RPMI7951 (cell line): Measurements from ENCODE around the gene TFB1M. TPM values are rescaled to one million over a fixed set of nuclear protein-coding genes. Genes with fewer than 3 reads are reported as not detected.
"Not testable (repeated sequence)": the region's sequence is repeated elsewhere in the genome, so short reads cannot be mapped to it uniquely, and the experiment has no call there.

Source experiments
- DNase-seq: peaks from one replicate; pipeline ENCODE4 v3.0.0-alpha.2; 2012; ENCODE audit warnings: low read depth
- total RNA-seq: library from RNA; depleted of rRNA; stranded (reverse); fragments of >200 nt; shearing (Covaris generic); gene quantifications from 2 replicates; pipeline ENCODE4 v1.2.3, GENCODE V29; 2014

The TFB1M gene
- total RNA-seq, 1 experiment from 2014 or later: 22.3 TPM

DNA sequence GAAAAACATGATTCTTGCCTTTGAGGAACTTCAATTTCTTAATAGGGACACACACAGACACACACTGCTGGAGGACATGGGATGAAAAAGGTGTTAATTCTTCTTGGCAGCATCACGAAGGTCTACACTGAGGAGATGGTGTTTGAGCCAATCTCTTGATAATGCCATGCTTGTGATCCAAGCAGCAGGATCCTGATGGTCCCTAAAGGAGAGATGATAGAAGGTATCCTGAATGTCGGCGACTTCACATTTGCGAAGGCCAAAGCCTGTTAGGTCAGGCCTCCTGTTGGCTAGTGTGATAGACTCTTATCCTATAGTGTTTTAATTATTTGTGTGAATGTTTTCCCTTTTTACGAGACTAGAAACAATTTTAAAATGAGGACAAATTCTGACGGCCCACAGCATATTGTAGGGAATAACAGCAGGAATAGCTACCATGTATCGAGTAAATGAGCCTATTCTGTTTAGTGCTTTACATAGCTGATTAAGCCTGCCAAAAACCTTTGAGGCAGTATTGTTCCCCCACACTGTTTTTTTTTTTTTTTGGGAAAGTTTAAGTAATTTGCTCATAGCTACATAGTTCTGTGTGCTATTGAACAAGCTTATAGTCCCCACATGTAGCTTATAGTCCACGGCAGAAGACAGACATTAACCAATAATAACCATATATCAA is 15.3 kb upstream of the TFB1M start:
- no peak for DNase-seq

GRCh38 chr6:155328539-155329459 is 14.5 kb upstream of the TFB1M start:
- DNase-seq: no peak

DNA sequence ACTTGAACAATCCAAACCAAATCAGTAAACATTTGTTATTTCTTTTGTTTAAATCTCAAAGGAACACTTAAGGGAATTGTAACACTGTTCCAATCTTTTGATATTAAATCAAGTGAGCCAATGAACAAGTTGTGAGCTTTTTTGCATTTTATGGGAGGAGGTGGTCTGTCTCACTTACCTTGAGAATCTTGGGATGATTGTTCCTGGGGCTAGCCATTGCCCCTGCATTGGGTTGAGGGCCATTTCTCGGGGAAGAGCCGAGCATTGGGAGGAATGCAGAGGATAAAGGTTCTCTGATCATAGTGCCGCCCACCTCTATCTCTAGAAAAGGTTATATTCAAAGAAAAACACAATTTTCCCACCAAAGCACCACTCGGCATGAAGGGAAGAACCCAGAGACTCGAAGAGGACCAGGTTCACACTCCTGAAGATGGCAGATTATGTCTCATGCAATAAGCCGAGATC is 13.8 kb upstream of the TFB1M start:
- no peak for DNase-seq

GRCh38 chr6:155327326-155328073 is 13.2 kb upstream of the TFB1M start:
- DNase-seq: peak; percentile 54

DNA sequence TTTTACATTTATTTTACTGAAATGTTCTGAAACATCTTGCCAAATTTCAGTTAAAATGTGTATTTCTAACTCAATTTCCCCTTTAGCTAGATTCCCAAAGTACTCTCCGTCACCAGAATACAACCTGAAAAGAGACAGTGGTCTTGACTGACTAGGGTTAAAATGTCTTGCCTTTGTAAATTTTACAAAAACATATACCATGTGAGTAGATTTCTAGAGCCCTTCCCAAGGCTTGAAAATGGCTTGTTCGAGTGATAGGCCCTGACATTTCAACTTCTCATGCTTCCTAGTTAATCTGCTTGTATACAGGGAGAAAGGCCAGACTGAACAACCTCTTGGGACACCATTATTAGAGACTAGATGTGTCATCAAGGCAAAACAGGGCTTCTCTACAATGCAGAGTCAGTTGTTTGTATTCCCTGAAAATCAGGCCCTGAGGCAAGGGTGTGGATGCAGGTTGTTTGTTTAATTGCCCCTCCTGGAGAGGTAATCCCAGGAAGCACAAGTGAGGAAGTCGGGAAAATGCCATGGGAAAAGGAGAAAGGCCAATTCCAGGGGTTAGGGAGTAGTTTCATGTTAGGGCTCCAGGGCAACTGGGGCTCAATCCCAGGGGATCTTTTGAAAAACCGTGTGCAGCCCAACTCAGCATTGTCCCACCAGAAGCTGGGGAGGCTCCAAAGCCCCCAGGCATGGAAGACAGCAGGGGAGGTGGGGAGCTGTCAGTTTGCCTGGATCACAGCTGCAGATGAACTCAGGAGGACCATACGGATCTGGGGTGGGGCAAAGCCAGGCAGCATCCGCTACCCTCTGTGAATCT is 11.6 kb upstream of the TFB1M start:
- peak; percentile 3 for DNase-seq

GRCh38 chr6:155324993-155325392 is 10.7 kb upstream of the TFB1M start:
- DNase-seq: no peak

DNA sequence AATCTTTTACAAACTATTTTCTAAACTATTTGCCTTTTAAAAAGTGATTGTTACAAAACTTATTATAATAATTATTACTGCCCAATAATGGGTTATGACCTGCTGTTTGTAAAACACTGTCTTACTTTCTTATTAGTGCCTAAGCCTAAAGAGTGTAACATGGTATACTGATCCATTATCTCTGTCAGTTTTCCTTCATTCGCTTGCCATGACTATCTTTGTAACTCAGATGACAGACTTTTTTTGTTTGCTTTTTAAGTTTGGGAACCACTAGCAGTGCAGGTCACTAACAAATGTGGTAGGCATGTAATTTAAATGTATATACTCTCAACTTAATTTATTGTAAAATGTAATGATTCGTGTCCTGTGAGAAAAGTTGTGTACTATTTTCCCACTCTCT is 9.9 kb upstream of the TFB1M start:
- no peak for DNase-seq

DNA sequence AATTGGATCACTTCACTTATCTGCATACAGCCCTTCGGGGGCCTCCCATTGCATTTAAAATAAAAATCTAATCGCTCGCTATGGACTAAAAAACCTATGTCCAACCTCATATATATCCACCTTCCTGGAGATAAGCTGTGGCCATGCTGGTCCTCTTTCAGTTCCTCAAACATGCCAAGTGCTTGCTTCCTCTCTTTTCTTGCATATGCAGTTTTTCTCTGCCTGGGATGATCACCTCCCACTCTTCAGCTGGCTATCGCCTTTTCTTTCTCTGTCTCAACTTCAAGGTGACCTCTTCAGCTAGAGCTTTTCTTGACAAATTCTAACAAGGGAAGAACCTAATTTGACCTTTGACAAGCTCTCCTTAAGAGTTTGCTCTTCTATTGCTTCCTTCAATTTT is 5.6 kb upstream of the TFB1M start:
- DNase-seq: no peak

DNA sequence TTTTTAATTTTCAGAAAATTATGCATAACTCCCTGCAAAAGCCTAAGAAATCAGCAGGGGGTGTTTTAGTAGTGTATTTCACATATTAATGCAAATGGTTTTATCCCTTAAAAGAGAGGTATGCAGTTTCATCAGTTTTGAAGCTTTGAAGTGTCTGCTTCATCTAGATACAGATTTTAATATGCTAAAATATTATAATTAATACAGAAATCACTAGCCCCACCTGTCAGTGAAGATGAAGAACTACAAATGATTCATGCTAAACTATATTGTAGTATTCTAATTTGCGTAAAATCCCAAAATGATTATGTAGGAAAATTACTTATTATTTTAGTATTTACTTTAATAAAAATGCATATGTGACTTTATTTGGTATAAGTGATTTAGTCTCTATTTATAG is 2.9 kb upstream of the TFB1M start:
- no peak for DNase-seq

- no peak for DNase-seq
These were observed 2.1 kb upstream of the TFB1M start for GRCh38 chr6:155316419-155316818.

DNA sequence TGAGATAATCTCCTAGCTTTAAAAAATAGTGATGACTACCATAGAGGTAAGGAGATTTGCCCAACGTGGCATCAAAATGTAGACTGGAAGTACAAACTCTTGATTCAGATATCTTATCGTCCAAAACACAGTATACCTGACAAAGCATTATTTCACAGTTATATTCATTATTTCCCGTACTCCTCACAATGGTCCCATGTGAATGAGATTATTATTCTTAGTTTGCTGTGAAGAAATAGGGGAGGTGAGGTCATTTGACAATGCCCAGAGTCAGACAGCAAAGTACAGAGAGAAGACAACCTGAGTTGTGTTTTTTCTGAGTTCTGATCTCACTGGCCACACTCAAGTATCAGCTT is 1.2 kb upstream of the TFB1M start:
- DNase-seq: no peak

- peak; percentile 93 for DNase-seq
These were observed 660 bp upstream of the TFB1M start for GRCh38 chr6:155314773-155315515.

DNA sequence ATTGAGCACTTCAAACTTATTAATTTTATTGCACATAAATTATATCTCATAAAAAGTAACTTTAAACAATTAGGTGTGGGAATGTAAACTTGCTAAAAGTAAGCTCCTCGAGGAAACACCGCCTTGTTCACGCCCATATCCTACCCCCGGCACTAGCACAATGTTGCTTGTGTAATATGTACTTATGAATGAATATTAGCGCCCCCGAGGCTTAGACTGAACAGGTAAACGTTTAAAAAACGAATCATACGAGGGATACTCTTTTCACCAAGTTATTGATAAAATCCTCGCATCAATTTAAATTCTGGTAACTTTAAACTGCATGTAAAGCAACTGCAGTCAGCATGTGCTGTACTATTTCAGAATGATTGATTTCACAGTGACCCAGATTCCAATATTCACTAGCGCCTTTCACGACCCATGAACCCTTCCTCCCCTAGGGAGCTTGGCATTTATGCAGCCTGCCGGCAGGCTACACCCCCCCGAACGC is 637 bp downstream of the TFB1M start:
- peak; percentile 31 for DNase-seq

- DNase-seq: not testable (repeated sequence)
These were observed 1.3 kb downstream of the TFB1M start for GRCh38 chr6:155312950-155313349.

GRCh38 chr6:155311583-155311982 is 2.7 kb downstream of the TFB1M start:
- DNase-seq: no peak

GRCh38 chr6:155311086-155311485 is 3.2 kb downstream of the TFB1M start:
- DNase-seq: no peak

DNA sequence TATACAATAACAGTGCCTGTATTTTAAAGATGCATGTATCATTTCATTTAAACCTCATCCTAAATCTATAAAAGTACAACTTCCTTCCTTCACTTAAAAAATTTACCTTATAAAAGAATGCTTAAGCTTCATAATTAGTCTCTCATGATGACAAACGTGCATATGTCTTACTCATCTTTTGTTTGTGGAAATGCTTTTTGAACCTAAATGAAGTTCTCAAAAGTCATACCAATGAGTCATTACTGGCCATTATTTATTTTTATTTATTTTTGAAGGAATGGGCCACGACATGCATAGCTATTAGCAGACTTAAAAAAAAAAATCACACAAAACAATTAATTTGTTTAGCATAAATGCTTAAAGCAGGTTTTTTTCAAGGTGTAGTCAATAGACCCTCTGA is 3.7 kb downstream of the TFB1M start:
- DNase-seq: peak; percentile 32

GRCh38 chr6:155309150-155309549 is 5.1 kb downstream of the TFB1M start:
- no peak for DNase-seq

- DNase-seq: no peak
These were observed 7.3 kb downstream of the TFB1M start for GRCh38 chr6:155306958-155307357.

DNA sequence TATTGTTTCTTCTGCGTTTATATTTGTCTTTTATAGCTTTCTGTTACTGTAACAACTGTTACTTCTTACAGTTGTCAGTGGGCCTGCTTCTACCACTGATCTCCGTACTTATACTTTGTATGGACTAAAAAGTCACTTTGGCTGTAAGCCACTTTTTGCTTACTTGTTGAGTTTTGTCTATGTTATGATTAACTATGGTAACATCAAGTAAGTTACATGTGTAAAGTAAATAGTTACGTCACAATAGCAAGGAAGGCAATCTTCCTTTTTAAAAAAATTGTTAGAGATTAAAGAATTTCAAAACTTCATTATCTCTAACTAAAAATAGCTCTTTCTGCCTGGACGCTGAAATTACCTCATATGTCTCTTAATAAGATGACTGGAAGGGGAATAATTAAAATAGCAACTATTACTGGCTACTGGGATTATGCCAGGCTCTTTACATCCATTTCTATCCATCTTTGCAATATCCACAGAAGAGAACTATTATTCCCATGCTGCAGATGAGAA is 10.9 kb downstream of the TFB1M start:
- DNase-seq: no peak
